Central memory CD4-positive, alpha-beta T cell (primary cell): Measurements from ENCODE around the gene FYCO1.

Source experiments
- DNase-seq: peaks from one replicate; pipeline ENCODE4 v3.0.0; 2022

FYCO1 gene

DNA sequence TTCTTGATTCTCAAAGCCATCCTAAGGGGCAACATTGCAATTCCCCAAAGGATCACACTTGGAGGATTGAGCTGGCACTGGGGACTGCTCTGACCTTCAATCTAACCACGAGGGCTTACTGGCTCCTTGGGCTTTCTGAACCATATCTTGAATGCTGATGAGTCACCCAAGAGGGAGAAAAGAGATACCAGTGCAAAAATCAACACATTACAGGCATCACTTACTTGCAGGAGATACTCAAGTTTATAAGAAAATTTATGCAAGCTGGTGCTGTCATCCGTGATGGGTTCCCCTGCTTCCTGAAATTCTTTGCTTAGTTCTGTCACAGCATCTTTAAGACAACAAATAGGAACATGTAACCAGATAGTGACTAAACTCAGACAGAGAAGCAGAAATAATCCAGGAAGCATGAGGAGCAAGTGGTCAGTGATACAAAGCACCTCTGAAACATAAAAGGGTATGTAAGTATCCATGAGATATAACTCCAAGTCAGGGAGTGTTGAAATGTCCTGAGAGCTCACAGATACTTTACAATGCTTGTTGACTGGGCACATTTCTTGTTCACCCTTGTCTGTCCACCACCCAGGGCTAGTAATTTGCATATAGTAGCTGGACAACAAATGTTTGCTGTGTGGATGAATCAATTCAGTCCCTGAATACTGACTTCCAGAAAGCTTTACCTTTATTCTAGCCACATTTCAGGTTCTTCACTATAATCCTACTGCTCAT lies 14.1 kb downstream of the FYCO1 start:
- DNase-seq, result no peak

DNA sequence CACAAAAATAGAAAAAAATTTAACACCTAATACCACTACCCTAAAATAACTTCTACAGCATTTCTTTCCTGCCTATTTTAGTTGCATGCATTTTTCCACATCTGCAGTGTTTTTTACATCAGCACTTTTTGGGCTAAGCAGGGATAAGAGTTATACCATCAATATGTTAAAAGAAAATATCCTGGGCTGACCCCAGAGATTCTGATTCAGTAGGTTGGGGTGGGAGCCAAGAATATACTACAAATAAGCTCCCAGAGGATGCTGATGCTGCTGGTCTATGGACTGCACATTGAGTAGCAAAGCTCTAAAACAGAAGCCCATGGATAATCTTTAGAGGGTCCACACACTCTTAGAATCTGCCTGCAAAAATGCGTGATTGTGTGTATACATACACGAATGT lies 14.8 kb downstream of the FYCO1 start:
- no peak for DNase-seq

DNA sequence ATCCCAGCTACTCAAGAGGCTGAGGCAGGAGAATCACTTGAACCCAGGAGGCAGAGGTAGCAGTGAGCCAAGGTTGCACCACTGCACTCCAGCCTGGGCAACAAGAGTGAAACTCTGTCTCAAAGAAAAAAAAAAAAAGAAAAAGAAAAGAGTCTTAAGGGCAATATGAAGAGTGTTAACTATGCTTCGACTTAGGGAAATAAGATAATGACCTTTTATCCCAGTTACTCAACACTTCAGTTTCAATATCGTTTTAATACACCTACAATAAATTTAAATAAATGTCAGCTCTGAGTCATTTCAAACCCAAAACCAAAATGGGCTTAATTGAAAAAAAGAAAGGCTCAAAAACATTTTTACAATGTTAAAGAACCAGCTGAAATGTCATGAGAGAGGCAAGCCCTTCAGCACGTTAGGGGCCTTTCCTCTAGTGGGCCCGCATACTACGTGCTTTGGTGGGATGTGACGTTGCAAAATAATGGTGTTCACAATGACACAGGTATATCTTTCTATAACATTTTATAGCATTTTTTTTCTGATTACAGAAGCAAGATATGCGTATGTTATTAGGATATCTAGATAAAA lies 15.3 kb downstream of the FYCO1 start:
- DNase-seq, result no peak

DNA sequence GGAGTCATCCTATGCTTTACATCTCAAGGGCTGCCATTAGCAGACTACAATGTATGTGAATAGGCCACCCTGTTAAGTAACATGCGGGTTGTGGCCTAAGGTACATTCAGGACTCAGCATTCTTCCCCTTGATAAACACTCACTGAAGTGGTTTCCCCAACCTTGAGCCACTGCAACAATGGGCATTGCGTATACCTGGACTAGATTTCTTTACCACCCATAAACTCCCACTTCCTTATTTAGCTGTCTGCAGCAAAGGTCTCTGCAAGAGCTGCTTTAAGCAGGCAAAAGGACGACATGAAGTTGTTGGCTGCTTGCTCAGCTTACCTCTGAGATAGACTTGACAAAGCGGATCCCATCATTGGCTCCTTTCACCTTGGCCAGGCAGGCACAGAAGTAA lies 16.2 kb downstream of the FYCO1 start:
- DNase-seq, result no peak

DNA sequence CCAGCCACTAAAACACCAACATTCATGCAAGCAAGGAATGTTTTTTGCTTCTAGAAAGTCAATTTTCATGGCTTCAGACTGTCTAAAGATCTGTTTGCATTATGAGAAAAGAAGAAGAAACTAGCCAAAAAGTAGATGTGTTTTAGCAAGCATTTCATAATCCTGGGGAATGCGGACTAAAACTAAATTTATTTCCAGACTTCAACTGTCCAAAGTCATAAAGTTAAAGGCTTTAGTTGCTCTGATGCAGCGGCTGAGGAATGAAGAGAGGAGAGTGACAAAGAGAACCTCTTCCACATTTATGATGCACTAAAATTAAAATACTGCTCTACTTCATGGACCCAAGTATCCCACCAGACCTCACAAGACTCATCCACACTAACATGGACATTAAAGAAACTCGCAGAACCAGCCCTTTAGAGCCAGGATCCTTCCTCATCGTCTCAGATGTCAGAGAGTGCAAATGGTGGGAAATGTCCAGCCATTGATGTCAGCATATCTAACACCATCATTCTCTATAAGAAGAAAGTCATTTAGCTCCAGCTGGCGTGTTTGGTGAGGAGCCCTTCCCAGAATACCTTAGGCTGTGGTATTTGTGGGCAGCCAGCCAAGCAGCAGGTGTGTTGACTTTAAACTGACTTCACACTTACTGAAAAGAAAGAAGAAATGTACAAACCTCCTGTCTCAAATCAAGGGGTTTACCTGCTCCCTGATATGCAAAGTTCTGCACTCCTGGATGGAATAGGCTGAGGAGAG lies 17.4 kb downstream of the FYCO1 start:
- peak; percentile 40 for DNase-seq

DNA sequence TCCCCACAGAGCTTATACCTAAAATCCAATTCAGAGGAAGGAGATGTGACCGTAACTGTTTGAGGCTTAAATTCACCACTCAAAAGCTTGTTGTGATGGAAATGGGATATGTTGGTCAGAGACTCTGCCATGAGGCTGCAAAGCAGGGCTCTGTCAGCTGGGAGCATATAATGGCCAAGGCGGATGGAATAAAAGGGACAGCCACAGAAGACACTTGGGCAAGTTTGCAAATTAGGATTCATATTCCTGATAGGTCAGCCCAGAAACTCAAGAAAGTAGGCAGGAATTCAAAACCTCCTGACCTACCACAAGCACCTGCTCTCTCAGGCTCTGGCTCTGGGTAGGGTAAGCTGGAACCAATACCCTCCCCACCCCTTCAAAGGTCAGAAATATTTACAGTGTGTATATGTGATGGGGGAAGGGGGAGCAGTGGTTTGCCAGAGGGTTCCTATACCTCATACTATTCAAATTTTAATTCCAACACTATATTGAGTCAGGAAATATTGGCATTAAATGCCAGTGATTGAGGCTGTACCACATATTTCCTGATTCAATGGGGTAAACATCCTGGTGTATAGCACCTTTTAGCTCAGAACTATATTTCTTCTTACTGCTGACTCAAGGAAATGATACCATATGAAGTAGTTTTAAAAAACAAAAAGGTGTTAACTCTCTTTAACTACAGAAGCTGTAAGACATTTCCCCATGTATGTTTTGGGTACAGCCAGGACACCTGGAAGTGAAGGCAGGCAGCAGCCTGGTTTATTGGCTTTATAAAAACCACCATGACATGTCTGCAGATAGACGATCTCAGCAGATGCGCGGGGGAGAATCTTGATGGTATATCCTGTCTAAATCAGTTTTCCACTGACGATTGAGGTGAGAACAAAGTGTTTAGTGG lies 19.2 kb downstream of the FYCO1 start:
- peak; percentile 66 for DNase-seq

DNA sequence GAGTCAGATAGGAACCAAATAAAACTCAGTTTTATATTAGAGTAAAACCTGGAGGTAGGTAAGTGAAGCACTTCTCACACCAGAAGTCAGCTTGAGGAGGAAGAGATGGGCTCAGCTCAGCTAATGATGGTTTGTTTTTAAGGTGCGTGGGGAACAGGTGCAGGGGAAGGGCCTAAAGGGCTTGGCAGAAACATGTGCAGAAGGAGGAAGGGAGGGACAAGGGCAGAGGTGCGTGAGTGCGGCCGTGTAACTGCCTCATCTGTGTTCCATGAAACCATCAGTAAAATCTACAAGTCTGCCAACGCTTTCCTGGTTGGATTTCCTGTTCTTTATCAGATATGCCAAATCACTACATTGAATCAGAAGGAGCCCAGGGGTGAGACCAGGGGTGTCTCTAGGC lies 19.9 kb downstream of the FYCO1 start:
- no peak for DNase-seq

DNA sequence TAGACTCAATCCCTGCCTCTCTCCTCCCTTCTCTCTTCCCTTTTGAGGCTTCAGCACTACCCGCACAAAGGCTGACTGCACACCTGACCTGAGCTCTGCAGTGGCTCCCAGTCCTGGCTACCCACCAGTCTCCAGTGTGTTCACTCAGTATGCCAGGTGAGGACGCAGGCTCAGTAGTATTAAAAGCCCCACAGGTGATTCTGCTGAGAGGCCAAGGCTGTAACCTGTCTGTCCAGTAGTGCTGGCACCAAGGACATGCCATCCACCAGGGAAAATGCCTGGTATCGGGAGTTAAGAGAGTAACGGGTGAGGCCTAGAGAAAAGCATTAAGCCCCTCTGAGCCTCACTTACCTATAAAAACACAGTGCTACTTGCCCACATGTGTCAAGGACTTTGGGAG lies 20.9 kb downstream of the FYCO1 start:
- DNase-seq, result no peak

DNA sequence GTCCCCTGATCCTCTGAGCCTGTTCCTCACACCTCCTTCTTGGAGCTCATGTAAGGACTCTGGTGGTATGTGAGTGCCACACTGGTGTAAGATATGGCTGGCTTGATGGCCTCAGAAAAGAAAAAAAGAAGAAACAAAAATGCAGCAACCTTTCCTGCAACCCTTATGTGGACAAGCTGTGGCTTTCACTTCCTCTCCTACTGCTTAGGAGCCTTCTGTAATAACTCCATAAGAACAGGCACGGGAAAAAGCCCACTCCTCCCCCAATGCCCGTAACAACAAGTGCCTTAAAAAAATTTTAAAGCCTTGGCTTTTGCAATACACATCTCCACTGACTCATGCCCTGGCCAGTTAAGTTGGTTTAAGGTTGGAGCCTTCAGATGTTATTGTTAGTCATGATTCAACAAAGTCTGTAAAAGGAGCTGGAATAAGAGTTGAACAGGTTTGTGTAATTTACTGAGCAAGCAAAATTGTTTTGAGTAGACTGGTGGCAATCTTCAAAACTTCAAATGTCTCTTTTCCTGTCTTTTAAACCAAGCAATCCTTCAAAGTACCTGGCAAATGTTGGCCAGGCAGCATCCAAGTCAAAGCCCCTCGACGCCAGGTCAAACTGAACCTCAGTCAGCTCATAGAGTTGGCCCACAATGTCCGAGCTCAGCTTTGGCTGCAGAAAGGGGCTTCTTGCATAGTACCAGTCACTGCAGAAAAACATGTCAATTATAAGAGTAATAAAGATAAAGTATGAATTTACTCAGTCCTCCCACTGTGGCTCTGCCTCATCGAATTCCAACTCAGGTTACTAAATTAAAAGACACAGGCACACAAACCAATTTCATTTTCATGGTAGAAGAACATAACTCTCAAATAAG lies 22.9 kb downstream of the FYCO1 start:
- no peak for DNase-seq

DNA sequence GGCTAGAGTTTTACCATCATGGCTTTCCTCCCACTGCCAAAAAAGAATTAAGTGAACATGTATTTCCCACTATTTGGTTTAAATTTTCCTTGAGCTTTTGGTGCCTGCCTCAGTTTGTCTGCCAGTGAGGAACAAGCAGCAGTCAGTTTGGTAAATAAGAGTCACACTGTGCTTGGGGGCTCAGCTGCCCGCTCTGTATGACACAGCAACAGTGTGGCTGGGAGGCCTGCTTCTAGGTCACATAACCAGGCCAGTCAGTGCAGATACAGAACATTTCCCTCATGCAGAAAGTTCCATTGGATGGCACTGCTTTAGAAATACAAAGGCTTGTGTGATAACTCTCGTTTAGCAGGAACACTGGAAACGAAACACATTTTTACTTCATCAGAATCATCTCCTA lies 25.7 kb downstream of the FYCO1 start:
- DNase-seq, result no peak

DNA sequence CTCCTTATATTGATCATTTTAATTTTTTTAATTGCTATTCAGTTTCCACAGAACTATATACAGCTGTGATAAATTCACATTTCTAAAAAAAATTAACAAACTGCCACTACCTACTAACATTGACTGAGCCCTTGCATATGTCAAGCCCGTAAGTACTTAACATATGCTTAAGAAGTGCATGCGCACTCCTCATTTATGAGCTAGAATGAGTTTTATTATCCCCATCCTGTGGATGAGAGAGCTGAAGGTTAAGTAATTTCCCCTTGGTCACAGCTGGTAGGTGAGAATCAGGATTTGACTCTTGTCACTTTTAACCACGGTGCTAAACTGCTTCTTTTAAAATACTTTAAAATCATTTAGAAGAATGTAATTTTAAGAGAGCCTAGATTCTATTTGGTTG lies 26.5 kb downstream of the FYCO1 start:
- no peak for DNase-seq

DNA sequence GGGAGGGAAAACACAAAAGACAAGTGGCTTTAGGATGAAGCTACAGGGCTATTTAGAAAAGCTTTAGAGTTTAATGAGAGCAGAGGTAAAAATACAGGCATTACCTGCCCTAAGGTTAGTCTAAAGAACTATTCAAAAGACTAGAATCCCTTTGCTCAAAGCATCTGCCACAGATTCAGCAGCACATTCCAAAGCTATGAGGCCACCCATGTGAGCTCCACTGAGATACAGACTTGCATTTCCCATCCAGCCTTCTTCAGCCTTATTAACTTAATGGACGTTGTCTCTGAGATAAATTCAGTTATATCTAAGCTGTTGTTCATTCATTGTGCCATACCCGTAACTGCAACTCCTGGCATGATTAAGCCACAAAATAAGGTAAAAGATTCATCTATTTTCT lies 26.9 kb downstream of the FYCO1 start:
- no peak for DNase-seq

DNA sequence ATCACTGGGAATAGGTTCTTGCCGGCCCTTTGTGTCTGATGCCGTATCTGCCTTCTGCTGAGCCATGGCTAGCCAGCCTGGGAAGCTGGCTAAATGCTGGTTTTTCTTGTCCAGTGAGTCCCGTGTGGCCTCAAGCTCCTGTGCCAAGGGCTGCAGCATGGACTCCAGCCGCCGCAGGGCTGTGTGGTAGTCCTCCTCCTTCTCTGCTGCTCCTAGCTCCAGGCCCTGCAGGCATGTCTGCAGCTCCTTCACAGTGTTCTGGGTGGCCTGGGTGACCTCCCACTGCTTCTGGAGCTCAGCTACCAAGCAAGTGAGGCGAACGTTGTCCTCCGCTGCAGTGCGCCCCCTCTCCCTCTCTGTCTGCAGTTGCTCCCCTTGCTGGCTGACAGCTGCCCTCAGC lies 27.5 kb downstream of the FYCO1 start:
- no peak for DNase-seq

DNA sequence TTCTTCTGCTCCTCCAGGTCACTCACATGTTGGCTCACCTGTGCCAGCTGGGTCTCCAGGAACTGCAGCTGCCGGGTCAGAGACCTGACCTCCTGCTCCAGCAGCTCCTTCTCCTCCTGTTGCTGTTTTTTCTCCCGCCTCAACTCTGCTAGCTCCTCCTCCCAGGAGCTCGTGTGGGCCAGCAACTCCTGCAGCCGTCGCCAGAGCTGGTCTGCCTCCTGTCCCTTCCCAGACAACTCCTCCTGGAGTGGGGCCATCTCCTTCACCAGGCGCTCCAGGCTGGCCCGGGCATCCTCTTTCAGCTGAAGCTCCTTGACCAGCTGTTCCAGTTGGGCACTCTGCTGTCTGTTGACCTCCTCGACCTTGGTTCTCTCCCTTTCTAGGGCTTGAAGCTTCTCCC lies 27.9 kb downstream of the FYCO1 start:
- DNase-seq, result no peak

DNA sequence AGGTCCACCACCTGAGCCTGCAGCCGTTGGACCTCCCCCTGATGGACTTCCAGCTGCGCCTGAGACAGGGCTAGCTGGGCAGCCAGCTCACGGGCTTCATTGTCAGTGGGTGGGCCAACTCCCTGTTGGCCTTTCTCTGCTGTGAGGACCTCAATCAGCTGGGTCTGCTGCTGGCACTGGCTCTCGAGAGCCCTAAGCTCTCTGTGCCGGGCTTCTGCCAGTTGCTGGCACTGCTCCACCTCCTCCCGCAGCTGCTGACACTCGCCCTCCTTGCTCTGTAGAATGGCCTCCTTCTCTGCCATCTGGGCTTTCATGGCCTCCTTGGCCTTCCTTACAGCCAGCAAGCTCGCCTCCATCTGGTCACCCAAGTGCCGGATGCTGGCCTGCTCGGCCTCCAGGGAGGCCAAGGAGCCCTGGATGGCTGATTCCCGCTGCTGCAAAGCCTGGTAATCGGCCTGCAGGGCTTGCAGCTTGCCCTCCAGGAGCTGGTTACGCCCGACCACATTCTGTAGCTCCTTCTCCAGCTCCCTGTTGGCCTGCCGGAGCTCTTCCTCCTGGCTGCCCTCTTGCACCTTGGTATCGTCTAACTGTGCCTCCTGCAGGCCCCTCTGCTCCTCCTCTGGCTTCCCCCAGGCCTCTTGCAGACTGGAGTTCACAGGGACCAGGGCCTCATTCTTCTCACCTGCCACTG lies 28.5 kb downstream of the FYCO1 start:
- no peak for DNase-seq

DNA sequence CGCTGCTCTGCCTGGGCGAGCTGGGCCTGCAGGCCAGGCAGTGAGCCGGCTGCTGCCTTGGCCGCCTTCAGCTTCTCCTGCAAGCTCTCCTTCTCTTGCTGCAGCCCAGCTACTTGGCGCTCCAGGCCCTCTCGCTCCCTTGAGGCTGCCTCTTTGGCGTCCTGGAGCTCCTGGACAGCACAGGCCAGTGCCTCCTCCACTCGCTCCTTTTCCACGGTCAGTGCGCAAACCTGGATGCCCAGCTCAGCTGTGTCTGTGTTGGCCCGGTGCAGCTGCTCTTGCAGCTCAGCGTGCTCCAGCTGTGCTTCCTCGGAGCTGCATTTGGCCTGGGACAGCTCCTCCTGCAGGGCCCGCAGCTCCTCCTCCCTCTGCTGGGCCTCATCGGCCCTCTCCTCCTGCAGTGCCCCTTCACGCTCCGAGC lies 29.2 kb downstream of the FYCO1 start:
- DNase-seq, result no peak

DNA sequence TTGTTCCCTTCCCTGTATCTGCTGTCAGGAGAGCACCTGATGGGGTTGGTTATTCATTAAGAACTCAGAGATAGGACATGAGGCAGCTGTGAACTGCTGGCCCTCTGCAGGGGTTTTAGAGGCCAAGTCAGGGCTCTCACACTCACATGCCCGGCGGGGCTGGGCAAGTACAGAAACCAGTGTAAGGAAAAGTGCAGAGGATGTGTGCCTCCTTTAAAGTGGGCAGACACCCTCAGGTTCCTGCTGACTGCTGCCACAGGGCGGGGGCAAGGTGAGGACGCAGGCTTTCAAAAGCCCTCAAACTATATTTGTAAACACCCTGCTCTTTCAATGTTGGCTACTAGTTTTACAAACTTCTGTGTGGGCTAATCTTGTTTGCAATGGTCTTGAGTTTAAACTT lies 30.0 kb downstream of the FYCO1 start:
- peak; percentile 38 for DNase-seq

DNA sequence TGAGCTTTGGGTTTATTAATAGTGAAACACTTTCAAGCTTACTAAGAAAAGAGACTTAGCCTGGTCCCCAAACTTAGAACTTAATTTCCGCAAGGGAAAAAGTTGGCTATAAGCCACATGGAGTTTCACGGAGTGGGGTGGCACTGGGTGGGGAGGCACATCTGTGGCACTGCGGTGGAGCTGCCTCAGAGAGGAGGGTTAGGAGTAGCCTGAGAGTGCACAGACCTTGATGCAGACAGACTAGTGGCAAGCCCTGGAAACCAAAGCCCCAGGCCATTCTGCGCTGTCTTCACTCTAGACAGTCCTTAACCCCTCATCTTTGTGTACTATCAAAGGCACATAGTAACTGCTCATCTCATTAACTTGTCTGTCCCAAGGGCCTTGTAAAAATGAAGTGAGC lies 30.4 kb downstream of the FYCO1 start:
- DNase-seq, result no peak

DNA sequence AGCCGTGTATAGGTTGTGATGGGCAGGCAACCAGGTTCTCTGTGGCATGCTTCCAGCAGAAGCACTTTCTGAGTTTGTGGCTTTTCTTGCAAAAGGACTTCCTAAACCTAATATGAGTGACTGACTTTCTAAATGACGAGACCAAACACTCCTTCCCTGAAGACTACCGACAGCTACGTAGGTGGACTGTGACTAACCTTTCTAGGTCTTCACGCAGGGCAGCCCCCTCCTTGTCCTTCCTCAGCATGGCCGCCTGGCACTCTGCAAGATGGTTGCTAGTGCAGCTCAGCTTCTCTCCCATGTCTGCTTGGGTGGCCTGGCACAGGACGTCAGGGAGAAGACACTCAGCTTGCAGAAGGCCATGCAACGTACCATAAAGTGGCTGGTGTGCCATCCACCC lies 31.5 kb downstream of the FYCO1 start:
- no peak for DNase-seq

DNA sequence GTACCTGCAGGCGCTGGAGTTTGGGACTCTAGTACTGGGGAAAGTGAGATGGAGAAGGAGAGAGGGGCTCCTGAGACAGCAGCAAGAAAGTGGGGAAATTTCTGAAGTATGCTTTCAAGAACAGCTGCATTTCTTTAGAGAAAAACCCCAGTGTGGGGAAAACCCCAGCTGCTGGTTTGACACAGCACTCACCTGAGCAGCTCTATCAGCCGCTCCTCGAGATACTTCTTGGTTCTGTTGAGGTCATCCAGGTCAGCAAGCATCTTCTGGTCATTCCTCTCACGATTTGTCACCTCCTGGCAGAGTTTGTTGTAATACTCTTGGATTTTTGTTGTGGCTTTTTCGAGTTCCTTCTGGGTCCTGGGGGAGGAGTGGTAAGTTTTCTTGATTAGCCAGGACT lies 33.6 kb downstream of the FYCO1 start:
- DNase-seq, result no peak

DNA sequence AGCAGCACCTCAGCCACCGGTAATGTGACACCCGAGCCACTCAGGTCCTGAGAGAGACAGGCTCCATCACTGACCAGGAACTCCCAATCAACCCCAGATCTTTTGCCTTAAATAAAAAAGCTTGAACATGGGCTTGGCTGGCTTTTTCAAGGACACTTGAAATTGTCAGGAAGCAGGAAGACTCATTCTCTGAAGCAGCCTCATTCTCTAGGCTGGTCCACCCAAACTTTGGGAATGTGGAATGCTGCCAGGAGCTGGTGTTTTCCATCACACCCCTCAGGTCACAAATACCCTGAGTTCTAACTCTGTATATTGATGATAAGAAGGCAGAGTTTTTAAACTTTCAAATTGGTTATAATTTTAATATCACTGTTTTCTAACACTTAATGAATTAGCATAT lies 35.3 kb downstream of the FYCO1 start:
- no peak for DNase-seq

DNA sequence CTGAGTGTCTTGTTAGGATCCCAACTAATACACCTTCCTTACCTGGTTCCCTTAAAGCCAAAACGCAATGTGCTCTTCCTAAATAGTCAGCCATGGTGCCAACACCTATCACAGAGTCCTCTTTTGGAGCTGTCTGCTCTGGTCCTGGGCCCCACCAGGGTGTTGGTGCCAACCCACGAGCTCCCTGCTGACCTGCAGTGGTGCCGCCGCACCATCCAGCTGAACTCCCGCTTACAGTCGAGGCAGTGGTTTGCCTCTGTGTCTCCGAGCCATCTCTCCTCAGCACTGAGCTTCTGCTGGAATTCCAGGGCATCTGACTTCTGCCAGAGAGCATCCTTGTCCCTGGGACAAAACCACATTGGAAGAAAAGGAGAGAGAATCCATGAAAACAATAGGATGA lies 36.4 kb downstream of the FYCO1 start:
- no peak for DNase-seq
